HepG2 (cell line): ENCODE results near the gene GOLGA6L10. TPM values are rescaled to one million over a fixed set of nuclear protein-coding genes. Genes with fewer than 3 reads are reported as not detected.
"Not testable (repeated sequence)": the region's sequence is repeated elsewhere in the genome, so short reads cannot be mapped to it uniquely, and the experiment has no call there.

ENCODE experiments used
- ATAC-seq: fragments of 200-7000 bp; cut with Tn5 transposase; 3 replicates; pipeline ENCODE4 v1.9.1; 2020; ENCODE audit warnings: mild to moderate bottlenecking, moderate library complexity
- BruUV-seq: library from RNA; stranded (reverse); fragments of 400-500 nt; replicated peaks from 2 replicates; lab custom pipeline; 2021; lab: Mats Ljungman, UMichigan
- CTCF ChIA-PET: fragments of 300-600 bp; formaldehyde crosslinking; extraction: SDS; loops from one replicate; lab custom pipeline; 2021; ENCODE audit warnings: low total read pairs, inconsistent platforms, low intra/inter-chr PET ratio; lab: Yijun Ruan, JAX
- POLR2A ChIA-PET: fragments of 350-600 bp; sonication (Branson Sonifier 250); formaldehyde crosslinking; loops from one replicate; lab custom pipeline; 2020; ENCODE audit warnings: antibody characterized with exemption, inconsistent platforms; lab: Yijun Ruan, JAX
- DNase-seq: peaks from one replicate; pipeline ENCODE4 v3.0.0-alpha.2; 2015; ENCODE audit warnings: low spot score
- FAIRE-seq: peaks from 3 replicates; lab custom pipeline; 2011; peaks lifted over from hg19 to GRCh38; lab: Jason Lieb, UNC
- H2AFZ ChIP-seq: one replicate; pipeline ENCODE4 v1.6.1; 2011; ENCODE audit warnings: low read length, inconsistent platforms
- H3K27ac ChIP-seq: fragments of 300-600 bp; 3 replicates; pipeline ENCODE4 v1.8.0; 2011; ENCODE audit warnings: mixed run types, mild to moderate bottlenecking, mixed read lengths, low read length, inconsistent platforms; ENCODE audit not compliant: insufficient read depth; ENCODE audit errors: extremely low read length
- H3K27me3 ChIP-seq, 2 experiments: fragments of 200-600 bp in 1 of 2; 2 replicates in 1 of 2; 3 replicates in 1 of 2; pipeline versions ENCODE4 v1.6.0 to v1.8.0; 2011; ENCODE audit warnings: low read length in 2 of 2, mild to moderate bottlenecking in 2 of 2, moderate library complexity in 2 of 2, inconsistent platforms in 1 of 2; ENCODE audit not compliant: insufficient read depth in 2 of 2, control insufficient read depth in 1 of 2
- H3K36me3 ChIP-seq, 2 experiments: fragments of 200-600 bp in 1 of 2; replicated peaks in 1 of 2; 2 replicates in 1 of 2; 3 replicates in 1 of 2; pipeline versions ENCODE4 v1.5.1 to v1.8.0; 2011; ENCODE audit warnings: low read length in 2 of 2, inconsistent platforms in 1 of 2; ENCODE audit not compliant: insufficient read depth in 2 of 2, control insufficient read depth in 1 of 2
- H3K4me1 ChIP-seq: 2 replicates; pipeline ENCODE4 v1.5.1; 2012; ENCODE audit warnings: low read length, inconsistent platforms; ENCODE audit not compliant: insufficient read depth
- H3K4me2 ChIP-seq: 2 replicates; pipeline ENCODE4 v1.6.0; 2011; ENCODE audit warnings: low read depth, low read length, inconsistent platforms
- H3K4me3 ChIP-seq, 3 experiments: fragments of 200-600 bp in 1 of 3; sonication (generic), shearing (Covaris generic) in 1 of 3; replicated peaks in 1 of 3; 2 replicates each; pipeline ENCODE4 v1.5.1; 2011 to 2016; ENCODE audit warnings: low read length in 3 of 3, inconsistent platforms in 2 of 3, low read depth in 2 of 3, mild to moderate bottlenecking in 2 of 3, control low read depth in 1 of 3, mixed read lengths in 1 of 3; ENCODE audit not compliant: insufficient read depth in 1 of 3
- H3K79me2 ChIP-seq: one replicate; pipeline ENCODE4 v1.6.1; 2011; ENCODE audit warnings: low read length, inconsistent platforms; ENCODE audit not compliant: insufficient read depth
- H3K9ac ChIP-seq: 2 replicates; pipeline ENCODE4 v1.6.0; 2011; ENCODE audit warnings: mild to moderate bottlenecking, low read depth, low read length, inconsistent platforms; ENCODE audit not compliant: insufficient read depth
- H3K9me3 ChIP-seq: 2 replicates; pipeline ENCODE4 v1.5.1; 2012; ENCODE audit warnings: mild to moderate bottlenecking, low read length
- H4K20me1 ChIP-seq: 2 replicates; pipeline ENCODE4 v1.6.0; 2011; ENCODE audit warnings: inconsistent platforms, mild to moderate bottlenecking, low read length, moderate library complexity; ENCODE audit not compliant: insufficient read depth
- STAG1 ChIP-seq: sonication (generic); formaldehyde crosslinking; IDR thresholded peaks from 2 replicates; pipeline ENCODE4 v1.4.0; 2020; ENCODE audit warnings: missing genetic modification reagents
- WGBS: methylation state at CpG from one replicate; pipeline ENCODE4 v1.1.6; 2017; ENCODE audit warnings: low lambda C conversion rate; 5-methylcytosine and 5-hydroxymethylcytosine counted together
- in situ Hi-C: cut with HindIII; loops from 2 replicates; pipeline ENCODE4 v1.10.0; 2017; ENCODE audit warnings: low pct_unique_long_range_greater_than_20kb; ENCODE audit not compliant: extremely low pct_ligation_motif_present
- intact Hi-C: fragments of 100-400 bp; cut with micrococcal nuclease; formaldehyde crosslinking; loops from one replicate; pipeline ENCODE4 v1.10.0; 2022; ENCODE audit not compliant: unreplicated experiment
- polyA plus RNA-seq, 8 experiments: library from polyadenylated mRNA; depleted of rRNA in 3 of 8; stranded (reverse) in 7 of 8; unstranded in 1 of 8; fragments of >200 nt; fragmentation: Illumina TruSeq in 4 of 8; extraction: Trizol in 4 of 8; gene quantifications; 2 replicates each; pipeline versions ENCODE4 v1.2.1 to v1.2.3, GENCODE V29; 2011 to 2016; ENCODE audit warnings: low read depth in 4 of 8, missing spikeins in 1 of 8, mixed read lengths in 1 of 8; ENCODE audit not compliant: insufficient read depth in 1 of 8
- total RNA-seq, 5 experiments: library from RNA; depleted of rRNA; stranded (reverse); fragments of >200 nt; fragmentation: Illumina TruSeq; extraction: Trizol; gene quantifications; 2 replicates each; pipeline ENCODE4 v1.2.3, GENCODE V29; 2016; ENCODE audit warnings: low read depth in 1 of 5

The GOLGA6L10 gene
- total and polyA plus RNA-seq, 2 of the 13 experiments (the other 11 are each of a cell fraction or from before 2014, with no cell fraction given): 1.5 to 2.5 TPM

- H3K4me2 ChIP-seq, H3K4me3 ChIP-seq, H3K27ac ChIP-seq, FAIRE-seq, H3K27me3 ChIP-seq, CTCF ChIA-PET, intact Hi-C loops, H4K20me1 ChIP-seq, H3K4me1 ChIP-seq, H3K9ac ChIP-seq, POLR2A ChIA-PET: not testable (repeated sequence)
- TF ChIP-seq STAG1: peak; percentile 67
- TF ChIP-seq, all 625 proteins: peak for 1; not testable (repeated sequence) for 624
- ATAC-seq: peak; percentile 98
- H3K79me2 ChIP-seq, H3K9me3 ChIP-seq, H3K36me3 ChIP-seq, in situ Hi-C loops, BruUV-seq, H2AFZ ChIP-seq, DNase-seq: not testable (repeated sequence)
- 0% methylated on average over 3 of the region's 6 CpGs for WGBS
Measured at GRCh38 chr15:82365692-82366323, 16.5 kb upstream of the GOLGA6L10 start.

- H3K4me1 ChIP-seq, H3K9ac ChIP-seq, H4K20me1 ChIP-seq, H2AFZ ChIP-seq, POLR2A ChIA-PET, FAIRE-seq, in situ Hi-C loops, BruUV-seq, H3K79me2 ChIP-seq, H3K4me2 ChIP-seq, ATAC-seq, H3K27me3 ChIP-seq, DNase-seq, H3K9me3 ChIP-seq, H3K4me3 ChIP-seq, H3K27ac ChIP-seq, CTCF ChIA-PET, intact Hi-C loops, H3K36me3 ChIP-seq: not testable (repeated sequence)
- 100% methylated on average over 1 of the region's 3 CpGs for WGBS
Measured at GRCh38 chr15:82364548-82364947, 15.3 kb upstream of the GOLGA6L10 start.

GRCh38 chr15:82362790-82363189 is 13.5 kb upstream of the GOLGA6L10 start:
- DNase-seq, H3K27ac ChIP-seq, H3K36me3 ChIP-seq, ATAC-seq, H3K4me2 ChIP-seq, H3K9ac ChIP-seq, H2AFZ ChIP-seq, H3K79me2 ChIP-seq, H3K27me3 ChIP-seq, BruUV-seq, FAIRE-seq, intact Hi-C loops, H3K4me1 ChIP-seq, H3K4me3 ChIP-seq, H3K9me3 ChIP-seq, POLR2A ChIA-PET, in situ Hi-C loops, CTCF ChIA-PET, H4K20me1 ChIP-seq: not testable (repeated sequence)
- no CpG with 5 or more reads among the region's 3 CpGs for WGBS

GRCh38 chr15:82360618-82361017 is 11.3 kb upstream of the GOLGA6L10 start:
- POLR2A ChIA-PET, DNase-seq, H3K36me3 ChIP-seq, BruUV-seq, CTCF ChIA-PET, FAIRE-seq, H4K20me1 ChIP-seq, H3K4me1 ChIP-seq, H3K9me3 ChIP-seq, H3K27me3 ChIP-seq, H3K27ac ChIP-seq, ATAC-seq, H3K79me2 ChIP-seq, H3K4me2 ChIP-seq, H2AFZ ChIP-seq, intact Hi-C loops, in situ Hi-C loops, H3K9ac ChIP-seq, H3K4me3 ChIP-seq: not testable (repeated sequence)
- no CpG with 5 or more reads among the region's 7 CpGs for WGBS
